HG03439 (cell line): ENCODE data around the gene ATRAID.

Experiments
- ATAC-seq: cut with Tn5 transposase; IDR thresholded peaks from one replicate; pipeline ENCODE4 v1.9.1; 2021; ENCODE audit warnings: mild to moderate bottlenecking, moderate library complexity; ENCODE audit not compliant: unreplicated experiment

The ATRAID gene

DNA sequence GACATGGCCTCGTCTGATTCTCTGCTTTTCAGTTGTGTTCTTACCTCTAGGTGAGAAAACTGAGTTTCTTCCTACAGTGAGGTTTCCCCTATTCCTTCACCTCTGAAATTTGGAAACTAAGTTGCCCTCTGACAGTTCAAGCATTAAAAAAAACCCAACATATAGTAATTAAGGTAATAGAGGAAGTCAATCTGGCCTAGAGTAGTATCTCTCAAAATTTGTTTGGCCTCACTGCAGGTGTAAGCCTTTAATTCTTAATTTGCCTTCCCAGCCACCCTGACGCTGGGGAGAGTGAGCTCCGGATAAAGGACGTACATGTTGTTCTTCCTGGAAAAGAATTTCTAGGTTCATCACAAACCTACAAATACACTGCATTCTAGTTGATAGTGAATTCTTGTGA lies 6.8 kb downstream of the ATRAID start:
- ATAC-seq, result no peak

DNA sequence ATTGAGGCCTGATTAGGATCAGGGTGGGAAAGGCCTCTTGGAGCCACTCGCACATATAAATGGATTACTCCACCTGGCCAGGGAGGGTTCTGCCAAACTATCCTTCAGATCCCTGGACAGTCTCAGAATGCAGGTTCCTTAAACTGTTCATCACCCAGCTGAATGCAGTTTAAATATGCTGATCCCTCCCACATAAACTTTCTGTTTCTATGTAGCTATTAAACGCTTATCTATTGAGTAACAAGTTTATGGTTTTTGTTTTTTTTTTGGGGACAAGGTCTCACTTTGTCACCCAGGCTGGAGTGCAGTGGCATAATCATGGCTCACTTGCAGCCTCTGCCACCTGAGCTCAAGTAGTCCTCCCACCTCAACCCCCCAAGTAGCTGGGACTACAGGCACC lies 7.2 kb downstream of the ATRAID start:
- ATAC-seq, result no peak

DNA sequence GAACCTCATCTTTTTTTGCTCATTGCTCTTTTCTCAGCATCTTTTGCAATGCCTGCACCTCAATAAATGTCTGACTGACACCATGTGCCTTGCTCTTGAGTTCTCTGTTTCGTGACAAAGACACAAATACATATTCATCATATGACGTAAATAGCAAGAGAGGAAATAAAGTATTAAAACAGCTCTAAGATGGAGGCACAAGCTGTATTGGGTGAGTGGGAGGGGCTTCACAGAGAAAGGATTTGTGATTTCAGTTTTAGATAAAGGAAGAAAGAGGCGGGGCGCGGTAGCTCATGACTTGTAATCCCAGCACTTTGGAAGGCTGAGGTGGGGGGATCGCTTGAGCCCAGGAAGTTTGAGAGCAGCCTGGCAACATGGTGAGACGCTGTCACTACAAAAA lies 8.2 kb downstream of the ATRAID start:
- no peak for ATAC-seq

DNA sequence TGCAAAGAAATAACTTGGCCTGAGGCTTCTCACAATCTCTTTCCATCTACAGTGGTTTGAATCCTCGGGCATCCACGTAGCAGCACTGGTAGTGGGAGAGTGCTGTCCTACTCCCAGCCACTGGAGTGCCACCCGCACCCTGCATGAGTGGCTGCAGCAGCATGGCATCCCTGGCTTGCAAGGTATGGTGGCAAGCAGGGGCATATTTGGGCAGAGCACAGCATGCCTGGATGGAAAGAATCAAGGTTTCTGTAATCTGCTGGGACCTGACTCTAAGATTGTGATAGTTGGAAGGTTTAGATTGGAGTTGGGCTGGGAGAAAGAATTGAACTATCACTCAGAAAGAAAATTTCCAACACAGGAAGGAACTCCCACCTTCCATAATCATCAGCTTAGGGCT lies 9.3 kb downstream of the ATRAID start:
- ATAC-seq, result no peak

DNA sequence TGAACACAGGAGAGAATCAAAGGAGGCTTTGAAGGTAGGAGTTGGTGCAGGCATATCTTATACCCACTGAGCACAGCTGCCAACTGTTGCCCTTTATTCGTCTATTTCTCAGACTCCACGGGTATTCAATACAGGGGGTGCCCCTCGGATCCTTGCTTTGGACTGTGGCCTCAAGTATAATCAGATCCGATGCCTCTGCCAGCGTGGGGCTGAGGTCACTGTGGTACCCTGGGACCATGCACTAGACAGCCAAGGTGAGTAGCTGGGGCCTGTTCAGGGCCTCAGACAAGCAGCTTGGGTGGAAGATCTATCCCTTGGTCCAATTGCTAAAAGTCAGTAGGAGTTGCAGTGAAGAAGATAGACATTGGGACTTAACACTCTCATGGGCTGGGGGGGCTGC lies 10.6 kb downstream of the ATRAID start:
- no peak for ATAC-seq

DNA sequence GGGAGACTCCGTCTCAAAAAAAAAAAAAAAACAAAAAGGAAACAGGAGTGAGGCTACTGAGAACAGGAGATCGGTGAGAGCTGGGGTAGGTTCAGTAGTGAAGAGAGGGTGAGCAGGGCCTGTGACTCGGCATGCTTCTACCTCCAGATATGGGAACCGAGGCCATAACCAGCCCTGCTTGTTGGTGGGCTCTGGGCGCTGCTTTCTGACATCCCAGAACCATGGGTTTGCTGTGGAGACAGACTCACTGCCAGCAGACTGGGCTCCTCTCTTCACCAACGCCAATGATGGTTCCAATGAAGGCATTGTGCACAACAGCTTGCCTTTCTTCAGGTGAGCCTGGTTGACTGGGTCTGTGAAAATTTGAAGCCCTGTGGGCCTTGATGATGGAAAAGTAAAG lies 11.6 kb downstream of the ATRAID start:
- ATAC-seq, result no peak

DNA sequence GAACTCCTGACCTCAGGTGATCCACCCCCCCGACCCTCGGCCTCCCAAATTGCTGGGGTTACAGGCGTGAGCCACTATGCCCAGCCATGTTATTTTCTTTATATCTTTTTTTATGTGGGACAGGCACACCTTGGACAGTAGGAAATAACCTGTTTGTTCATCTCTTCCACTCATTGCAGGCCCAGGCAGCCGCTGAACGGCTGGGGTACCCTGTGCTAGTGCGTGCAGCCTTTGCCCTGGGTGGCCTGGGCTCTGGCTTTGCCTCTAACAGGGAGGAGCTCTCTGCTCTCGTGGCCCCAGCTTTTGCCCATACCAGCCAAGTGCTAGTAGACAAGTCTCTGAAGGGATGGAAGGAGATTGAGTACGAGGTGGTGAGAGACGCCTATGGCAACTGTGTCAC lies 13.7 kb downstream of the ATRAID start:
- no peak for ATAC-seq

DNA sequence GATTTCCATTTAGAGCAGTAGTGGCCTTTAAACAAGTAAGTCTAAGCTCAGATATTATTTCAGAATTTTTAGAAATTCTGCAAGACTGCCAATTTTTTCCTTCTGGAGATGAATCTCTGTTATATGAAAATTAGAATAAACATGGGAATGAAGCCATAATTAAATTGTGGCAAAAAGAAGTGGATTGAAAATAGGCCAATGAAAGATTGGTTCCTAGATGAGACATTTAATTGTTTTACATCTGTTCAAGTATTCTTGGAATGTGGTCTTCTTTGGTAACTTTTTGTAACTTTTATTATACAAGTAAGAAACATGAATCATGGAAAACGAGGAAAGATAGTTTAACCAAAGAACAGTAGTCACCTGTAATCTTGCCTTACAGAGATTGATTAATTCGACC lies 15.7 kb downstream of the ATRAID start:
- ATAC-seq, result no peak

DNA sequence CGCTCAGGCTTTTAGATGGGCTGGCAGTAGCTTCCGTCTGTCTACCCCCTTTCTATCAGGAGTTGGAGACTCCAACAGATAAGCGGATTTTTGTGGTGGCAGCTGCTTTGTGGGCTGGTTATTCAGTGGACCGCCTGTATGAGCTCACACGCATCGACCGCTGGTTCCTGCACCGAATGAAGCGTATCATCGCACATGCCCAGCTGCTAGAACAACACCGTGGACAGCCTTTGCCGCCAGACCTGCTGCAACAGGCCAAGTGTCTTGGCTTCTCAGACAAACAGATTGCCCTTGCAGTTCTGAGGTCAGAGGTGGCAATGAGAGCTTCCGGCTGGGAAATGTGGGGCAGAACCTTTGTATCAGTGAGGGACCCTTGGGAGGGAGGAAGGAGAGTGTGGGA lies 20.1 kb downstream of the ATRAID start:
- ATAC-seq, result no peak

DNA sequence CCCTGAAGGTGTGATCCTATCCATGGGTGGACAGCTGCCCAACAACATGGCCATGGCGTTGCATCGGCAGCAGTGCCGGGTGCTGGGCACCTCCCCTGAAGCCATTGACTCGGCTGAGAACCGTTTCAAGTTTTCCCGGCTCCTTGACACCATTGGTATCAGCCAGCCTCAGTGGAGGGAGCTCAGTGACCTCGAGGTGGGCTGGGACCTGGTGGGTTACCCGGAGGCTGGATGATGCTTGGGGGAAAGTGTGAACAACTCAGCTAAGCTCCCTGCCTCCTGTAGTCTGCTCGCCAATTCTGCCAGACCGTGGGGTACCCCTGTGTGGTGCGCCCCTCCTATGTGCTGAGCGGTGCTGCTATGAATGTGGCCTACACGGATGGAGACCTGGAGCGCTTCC lies 21.5 kb downstream of the ATRAID start:
- ATAC-seq, result no peak

DNA sequence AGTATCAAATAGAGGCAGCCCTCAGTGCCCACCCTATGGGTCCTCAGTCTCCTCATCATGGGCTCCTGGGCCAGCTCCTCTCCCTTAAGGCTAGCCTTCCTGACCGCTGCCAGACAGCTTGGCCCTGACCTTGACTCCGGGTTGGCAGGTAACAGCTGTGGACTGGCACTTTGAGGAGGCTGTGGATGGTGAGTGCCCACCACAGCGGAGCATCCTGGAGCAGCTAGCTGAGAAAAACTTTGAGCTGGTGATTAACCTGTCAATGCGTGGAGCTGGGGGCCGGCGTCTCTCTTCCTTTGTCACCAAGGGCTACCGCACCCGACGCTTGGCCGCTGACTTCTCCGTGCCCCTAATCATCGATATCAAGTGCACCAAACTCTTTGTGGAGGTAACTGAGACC lies 24.3 kb downstream of the ATRAID start:
- no peak for ATAC-seq

DNA sequence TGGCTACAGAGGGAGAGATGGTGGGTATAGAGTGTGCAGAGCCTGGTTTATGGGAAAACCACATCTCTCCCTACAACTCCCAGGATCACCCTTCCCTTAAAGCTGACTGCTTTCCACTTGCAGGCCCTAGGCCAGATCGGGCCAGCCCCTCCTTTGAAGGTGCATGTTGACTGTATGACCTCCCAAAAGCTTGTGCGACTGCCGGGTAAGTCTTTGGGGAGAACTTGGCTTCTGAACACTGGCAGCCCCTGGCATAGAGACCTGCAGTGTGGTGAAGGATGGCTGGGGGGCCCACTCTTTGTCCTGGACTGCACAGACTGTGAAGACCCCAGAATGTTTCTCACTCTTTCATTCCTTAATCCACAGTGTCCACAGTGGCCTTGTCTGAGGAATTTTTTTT lies 24.8 kb downstream of the ATRAID start:
- no peak for ATAC-seq

DNA sequence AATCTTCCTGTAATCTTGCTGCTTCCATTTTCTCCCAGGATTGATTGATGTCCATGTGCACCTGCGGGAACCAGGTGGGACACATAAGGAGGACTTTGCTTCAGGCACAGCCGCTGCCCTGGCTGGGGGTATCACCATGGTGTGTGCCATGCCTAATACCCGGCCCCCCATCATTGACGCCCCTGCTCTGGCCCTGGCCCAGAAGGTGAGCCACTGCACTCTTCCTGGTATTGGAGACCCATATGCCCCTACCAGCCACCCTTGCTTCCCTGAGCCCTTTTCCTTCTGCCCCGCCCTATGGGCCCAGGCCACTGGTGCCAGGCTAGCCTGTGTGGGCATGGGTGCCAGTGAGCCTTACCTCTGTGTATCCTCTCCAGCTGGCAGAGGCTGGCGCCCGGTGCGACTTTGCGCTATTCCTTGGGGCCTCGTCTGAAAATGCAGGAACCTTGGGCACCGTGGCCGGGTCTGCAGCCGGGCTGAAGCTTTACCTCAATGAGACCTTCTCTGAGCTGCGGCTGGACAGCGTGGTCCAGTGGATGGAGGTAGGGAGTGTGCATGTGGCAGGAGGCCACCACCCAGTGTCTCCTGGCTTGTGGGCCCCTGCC lies 25.6 kb downstream of the ATRAID start:
- no peak for ATAC-seq

DNA sequence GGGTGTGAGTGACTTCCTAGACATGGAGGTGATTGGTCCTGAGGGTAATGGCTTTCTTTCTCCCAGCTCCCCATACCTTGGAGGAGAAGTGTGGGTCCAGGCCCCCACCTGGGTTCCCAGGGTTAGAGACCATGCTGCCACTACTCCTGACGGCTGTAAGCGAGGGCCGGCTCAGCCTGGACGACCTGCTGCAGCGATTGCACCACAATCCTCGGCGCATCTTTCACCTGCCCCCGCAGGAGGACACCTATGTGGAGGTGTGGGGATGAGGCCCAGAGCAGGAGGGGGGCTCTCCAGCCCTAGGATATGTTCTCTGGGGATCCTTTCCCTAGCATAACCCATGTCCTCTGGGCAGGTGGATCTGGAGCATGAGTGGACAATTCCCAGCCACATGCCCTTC lies 27.1 kb downstream of the ATRAID start:
- no peak for ATAC-seq

DNA sequence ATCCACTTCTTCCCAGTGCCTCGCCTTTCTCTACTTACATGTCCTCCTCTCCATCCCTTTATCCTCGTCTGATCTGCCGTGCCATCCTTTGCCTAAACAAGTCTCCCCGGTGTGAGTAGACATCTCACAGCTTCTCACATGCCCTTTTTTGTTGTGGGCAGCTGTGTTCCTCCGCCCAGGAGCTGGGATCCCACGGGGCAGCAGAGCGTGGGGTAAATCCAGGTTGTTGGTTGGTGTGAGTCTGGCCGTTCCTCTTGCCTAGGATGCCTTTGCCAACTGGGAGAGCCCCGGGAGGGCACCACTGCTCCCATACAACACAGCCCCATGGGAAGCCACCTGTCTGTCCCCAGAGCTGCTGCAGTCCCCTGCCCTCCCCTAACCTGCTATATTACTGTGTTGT lies 28.6 kb downstream of the ATRAID start:
- ATAC-seq, result no peak

DNA sequence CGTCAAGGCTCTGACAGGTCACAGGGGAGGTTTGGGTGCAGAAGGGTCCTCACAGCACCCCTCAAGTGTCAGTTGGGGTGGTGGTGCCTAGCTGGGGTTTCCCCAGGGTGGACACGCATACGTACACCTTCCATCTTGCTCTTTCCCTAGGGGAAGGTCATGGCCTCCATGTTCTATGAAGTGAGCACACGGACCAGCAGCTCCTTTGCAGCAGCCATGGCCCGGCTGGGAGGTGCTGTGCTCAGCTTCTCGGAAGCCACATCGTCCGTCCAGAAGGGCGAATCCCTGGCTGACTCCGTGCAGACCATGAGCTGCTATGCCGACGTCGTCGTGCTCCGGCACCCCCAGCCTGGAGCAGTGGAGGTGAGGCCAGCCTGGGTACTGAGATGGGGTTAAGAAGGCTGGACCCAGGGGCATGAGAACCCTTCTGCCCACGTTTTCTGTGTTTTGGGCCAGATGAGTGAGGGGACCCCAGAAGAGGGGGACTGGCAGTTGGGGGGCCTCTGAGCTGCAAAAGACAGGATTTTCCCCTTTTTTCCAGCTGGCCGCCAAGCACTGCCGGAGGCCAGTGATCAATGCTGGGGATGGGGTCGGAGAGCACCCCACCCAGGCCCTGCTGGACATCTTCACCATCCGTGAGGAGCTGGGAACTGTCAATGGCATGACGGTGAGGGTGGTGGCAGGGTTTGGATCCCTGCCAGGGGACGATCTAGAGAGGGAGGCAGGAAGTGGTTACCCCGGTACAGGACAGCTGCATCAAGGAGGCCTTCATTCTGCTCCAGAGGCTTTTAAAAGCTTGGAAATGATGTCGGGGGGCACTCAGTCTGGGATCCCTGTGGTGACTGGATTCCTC lies 30.1 kb downstream of the ATRAID start:
- no peak for ATAC-seq

DNA sequence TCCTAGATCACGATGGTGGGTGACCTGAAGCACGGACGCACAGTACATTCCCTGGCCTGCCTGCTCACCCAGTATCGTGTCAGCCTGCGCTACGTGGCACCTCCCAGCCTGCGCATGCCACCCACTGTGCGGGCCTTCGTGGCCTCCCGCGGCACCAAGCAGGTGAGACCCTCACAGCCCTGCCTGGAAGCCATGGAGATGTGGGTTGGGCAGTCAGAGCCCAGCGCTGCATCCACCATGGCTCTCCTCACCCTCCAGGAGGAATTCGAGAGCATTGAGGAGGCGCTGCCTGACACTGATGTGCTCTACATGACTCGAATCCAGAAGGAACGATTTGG lies 30.7 kb downstream of the ATRAID start:
- no peak for ATAC-seq

DNA sequence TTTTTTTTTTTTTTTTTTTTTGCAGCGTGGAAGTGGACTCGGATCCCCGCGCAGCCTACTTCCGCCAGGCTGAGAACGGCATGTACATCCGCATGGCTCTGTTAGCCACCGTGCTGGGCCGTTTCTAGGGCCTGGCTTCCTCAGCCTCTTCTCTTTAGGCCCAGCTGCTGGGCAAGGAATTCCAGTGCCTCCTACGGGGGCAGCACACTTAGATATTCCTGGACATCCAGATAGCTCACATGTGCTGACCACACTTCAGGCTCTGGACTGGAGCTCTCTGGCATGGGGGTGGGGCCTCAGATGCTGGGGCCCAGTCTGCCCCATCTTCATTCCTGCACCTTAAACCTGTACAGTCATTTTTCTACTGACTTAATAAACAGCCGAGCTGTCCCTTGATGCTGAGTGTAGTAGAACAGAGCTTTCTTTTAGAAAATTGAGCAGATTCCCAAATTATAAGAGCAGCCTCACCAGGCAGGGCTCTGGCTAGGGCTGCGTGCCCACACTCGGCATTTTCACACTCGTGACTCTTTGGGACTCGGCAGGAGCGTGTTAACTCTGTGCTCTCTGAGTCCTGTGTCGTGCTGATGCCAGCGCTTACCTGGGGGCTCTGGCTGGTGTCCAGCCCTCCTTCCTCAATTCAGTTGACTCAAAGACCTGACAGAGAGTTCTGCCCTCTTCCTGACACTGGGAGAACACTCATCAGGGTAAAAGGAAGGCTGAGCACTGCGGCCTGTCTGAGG lies 31.7 kb downstream of the ATRAID start:
- ATAC-seq, result no peak

DNA sequence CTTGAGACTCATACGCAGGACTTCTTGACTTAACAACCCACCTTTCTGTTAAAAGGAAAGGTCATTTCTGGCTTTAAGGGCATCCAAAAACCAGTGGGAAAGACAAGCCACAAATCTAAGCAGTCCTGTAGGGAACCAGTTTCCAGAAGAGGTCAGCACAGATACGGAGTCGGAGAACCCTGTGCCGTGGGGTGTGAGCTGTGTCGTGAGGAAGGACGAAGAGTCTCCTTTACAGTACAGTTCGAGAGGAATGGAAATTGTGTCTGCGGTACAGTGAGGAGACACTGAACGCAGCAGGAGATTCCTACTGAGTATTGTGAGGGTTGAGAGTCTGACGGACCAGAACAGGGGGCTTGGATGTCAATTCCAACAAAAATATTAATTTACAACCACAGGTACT lies 33.3 kb downstream of the ATRAID start:
- no peak for ATAC-seq

DNA sequence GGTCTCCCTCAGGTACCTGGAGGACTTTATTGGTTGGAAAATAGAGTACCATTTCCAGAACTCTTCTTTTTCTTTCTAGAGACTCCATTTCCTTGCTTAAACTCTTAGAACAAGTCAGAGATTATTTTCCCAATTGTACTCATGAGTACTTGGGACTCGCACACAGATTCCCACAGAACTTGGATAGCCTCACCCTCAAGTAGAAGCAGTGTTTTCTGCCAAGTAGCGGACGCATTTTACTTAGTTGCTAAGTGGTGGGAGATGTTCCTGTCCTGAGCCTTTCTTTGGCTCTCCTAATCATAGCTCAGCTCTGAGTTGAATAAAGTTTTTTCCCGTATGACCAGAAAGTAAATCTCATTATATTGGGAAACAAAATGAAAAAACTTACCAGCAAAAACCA lies 33.8 kb downstream of the ATRAID start:
- no peak for ATAC-seq

DNA sequence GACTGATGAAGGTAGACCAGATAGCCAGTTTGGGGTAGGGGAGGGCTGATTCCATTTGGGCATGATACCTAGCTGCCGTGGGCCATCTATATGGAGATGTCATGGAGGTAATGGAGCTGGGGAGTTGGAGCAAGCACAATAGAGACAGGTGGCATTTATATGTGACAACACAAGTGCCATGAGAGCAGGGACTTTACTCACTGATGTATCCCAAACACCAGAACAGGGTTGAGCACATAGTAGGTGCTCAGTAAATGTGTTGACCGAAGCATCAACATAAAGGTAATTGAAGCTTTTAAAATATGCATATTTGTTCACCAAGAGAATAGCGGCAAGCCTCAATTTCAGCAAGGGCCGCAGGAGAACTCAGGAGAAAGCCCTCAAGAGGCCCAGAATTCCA lies 36.1 kb downstream of the ATRAID start:
- no peak for ATAC-seq

DNA sequence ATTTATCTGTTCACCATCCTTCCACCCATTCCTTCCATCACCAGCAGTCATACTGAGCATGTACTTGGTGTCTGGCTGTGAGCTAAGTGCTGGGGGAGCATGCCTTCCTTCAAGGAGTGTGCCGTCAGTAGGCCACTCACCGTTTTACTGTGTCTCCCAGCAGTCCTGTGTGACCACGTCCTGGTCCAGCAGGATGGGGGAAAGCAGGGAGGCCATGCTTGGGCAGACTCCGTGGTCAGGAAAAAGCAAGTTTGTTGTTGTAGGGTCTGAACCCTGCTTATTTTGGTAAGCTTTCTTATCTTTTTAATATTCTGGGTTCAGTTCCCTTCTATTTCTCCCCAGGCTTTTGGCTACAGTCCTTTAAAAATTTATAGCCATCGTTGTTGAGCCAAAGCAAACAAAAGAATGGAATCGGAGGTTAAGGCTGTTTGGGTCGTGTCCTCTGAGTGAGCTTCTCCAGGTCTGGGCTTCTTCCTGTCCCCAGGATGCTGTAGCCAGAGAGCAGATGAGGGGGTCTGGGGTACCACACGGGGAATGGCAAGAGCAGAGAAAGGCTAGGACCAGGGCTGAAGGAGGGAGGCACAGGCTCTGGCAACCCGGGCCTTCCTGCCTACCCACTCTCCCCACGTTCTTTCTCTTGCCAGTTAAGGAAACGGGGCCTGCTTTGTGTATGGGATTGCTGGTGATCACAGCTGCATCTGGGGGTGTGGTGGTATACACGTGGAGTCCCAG lies 37.5 kb downstream of the ATRAID start:
- no peak for ATAC-seq
